IMR-90 (cell line): Measurements from ENCODE around the gene CD44. TPM values are rescaled to one million over a fixed set of nuclear protein-coding genes. Genes with fewer than 3 reads are reported as not detected.

Experiments
- ATAC-seq: fragments of 200-7000 bp; cut with Tn5 transposase; 2 replicates; pipeline ENCODE4 v1.9.1; 2020; ENCODE audit warnings: low read depth, mild to moderate bottlenecking, moderate library complexity
- BruUV-seq: library from RNA; stranded (reverse); fragments of 400-500 nt; replicated peaks from 2 replicates; lab custom pipeline; 2021; lab: Mats Ljungman, UMichigan
- CTCF ChIA-PET: fragments of 300-600 bp; formaldehyde crosslinking; extraction: SDS; loops from one replicate; lab custom pipeline; 2021; ENCODE audit warnings: antibody characterized with exemption; lab: Yijun Ruan, JAX
- POLR2A ChIA-PET: fragments of 300-600 bp; sonication (Branson Sonifier 250); formaldehyde crosslinking; loops from one replicate; lab custom pipeline; 2022; ENCODE audit warnings: antibody characterized with exemption; ENCODE audit not compliant: unreplicated experiment; lab: Charles Lee
- DNase-seq: peaks from one replicate; pipeline ENCODE4 v3.0.0; 2013
- H2AFZ ChIP-seq: replicated peaks from 2 replicates; pipeline ENCODE3; 2013; ENCODE audit warnings: low read length, mild to moderate bottlenecking; ENCODE audit not compliant: poor library complexity
- H2AK5ac ChIP-seq: 2 replicates; pipeline ENCODE4 v1.6.1; 2013; ENCODE audit warnings: low read depth, low read length, inconsistent platforms
- H2AK9ac ChIP-seq: replicated peaks from 2 replicates; pipeline ENCODE3; 2013; ENCODE audit warnings: mild to moderate bottlenecking, low read depth, low read length, moderate library complexity; ENCODE audit not compliant: poor library complexity
- H2BK120ac ChIP-seq: 2 replicates; pipeline ENCODE4 v1.6.1; 2013; ENCODE audit warnings: low read depth, low read length, inconsistent platforms
- H2BK15ac ChIP-seq: 3 replicates; pipeline ENCODE4 v1.6.1; 2013; ENCODE audit warnings: low read depth, low read length, inconsistent platforms
- H2BK20ac ChIP-seq: 2 replicates; pipeline ENCODE4 v1.6.1; 2013; ENCODE audit warnings: low read depth, mild to moderate bottlenecking, inconsistent platforms, low read length, moderate library complexity
- H2BK5ac ChIP-seq: 2 replicates; pipeline ENCODE4 v1.6.1; 2013; ENCODE audit warnings: mild to moderate bottlenecking, low read depth, low read length, inconsistent platforms; ENCODE audit not compliant: poor library complexity, severe bottlenecking
- H3K14ac ChIP-seq: replicated peaks from 2 replicates; pipeline ENCODE4 v1.6.1; 2013; ENCODE audit warnings: low read depth, low read length, inconsistent platforms
- H3K18ac ChIP-seq: 2 replicates; pipeline ENCODE4 v1.6.1; 2013; ENCODE audit warnings: low read depth, low read length, control low read depth
- H3K23ac ChIP-seq: 2 replicates; pipeline ENCODE4 v1.6.1; 2013; ENCODE audit warnings: low read depth, low read length, inconsistent platforms
- H3K27ac ChIP-seq: 2 replicates; pipeline ENCODE4 v1.5.1; 2013; ENCODE audit warnings: mild to moderate bottlenecking, control low read depth, low read length; ENCODE audit not compliant: insufficient read depth
- H3K27me3 ChIP-seq: 2 replicates; pipeline ENCODE4 v1.6.1; 2013; ENCODE audit warnings: low read length; ENCODE audit not compliant: control insufficient read depth, insufficient read depth
- H3K36me3 ChIP-seq: 2 replicates; pipeline ENCODE4 v1.6.1; 2013; ENCODE audit warnings: low read length, mixed read lengths; ENCODE audit not compliant: control insufficient read depth, insufficient read depth
- H3K4ac ChIP-seq: 2 replicates; pipeline ENCODE4 v1.6.1; 2013; ENCODE audit warnings: low read depth, low read length, inconsistent platforms
- H3K4me1 ChIP-seq: 2 replicates; pipeline ENCODE4 v1.6.1; 2013; ENCODE audit warnings: low read length, mixed read lengths; ENCODE audit not compliant: control insufficient read depth, insufficient read depth
- H3K4me2 ChIP-seq: 2 replicates; pipeline ENCODE4 v1.6.1; 2013; ENCODE audit warnings: low read depth, mild to moderate bottlenecking, control low read depth, low read length, moderate library complexity
- H3K4me3 ChIP-seq: 2 replicates; pipeline ENCODE4 v1.5.1; 2013; ENCODE audit warnings: low read depth, mild to moderate bottlenecking, control low read depth, low read length, moderate library complexity; ENCODE audit not compliant: insufficient read depth
- H3K56ac ChIP-seq: 2 replicates; pipeline ENCODE4 v1.6.1; 2013; ENCODE audit warnings: low read length, inconsistent platforms; ENCODE audit not compliant: insufficient read depth; ENCODE audit errors: extremely low read depth
- H3K79me1 ChIP-seq, 2 experiments: 2 replicates each; pipeline ENCODE4 v1.6.1; 2013; ENCODE audit warnings: low read length in 2 of 2, inconsistent platforms in 1 of 2, low read depth in 1 of 2
- H3K9ac ChIP-seq: 2 replicates; pipeline ENCODE4 v1.6.1; 2013; ENCODE audit warnings: low read depth, low read length, control low read depth
- H3K9me1 ChIP-seq: 2 replicates; pipeline ENCODE4 v1.6.1; 2013; ENCODE audit warnings: low read length, inconsistent platforms; ENCODE audit not compliant: insufficient read depth
- H3K9me3 ChIP-seq: 2 replicates; pipeline ENCODE4 v1.6.1; 2013; ENCODE audit warnings: low read length; ENCODE audit not compliant: control insufficient read depth, insufficient read depth
- H4K20me1 ChIP-seq: 2 replicates; pipeline ENCODE4 v1.6.1; 2013; ENCODE audit warnings: low read length, inconsistent platforms; ENCODE audit not compliant: insufficient read depth
- H4K5ac ChIP-seq: 2 replicates; pipeline ENCODE4 v1.6.1; 2013; ENCODE audit warnings: mild to moderate bottlenecking, low read depth, low read length, control low read depth
- H4K8ac ChIP-seq, 2 experiments: 2 replicates each; pipeline ENCODE4 v1.6.1; 2013; ENCODE audit warnings: low read depth in 2 of 2, low read length in 2 of 2, control low read depth in 1 of 2, inconsistent platforms in 1 of 2
- H4K91ac ChIP-seq: 2 replicates; pipeline ENCODE4 v1.6.1; 2013; ENCODE audit warnings: low read depth, low read length, inconsistent platforms; ENCODE audit not compliant: insufficient read depth
- MAZ ChIP-seq: IDR thresholded peaks from 2 replicates; pipeline ENCODE4 v1.6.1; 2012; ENCODE audit warnings: low read depth, mild to moderate bottlenecking, low read length, improper control_type of control experiment, moderate library complexity, borderline replicate concordance
- MXI1 ChIP-seq: IDR thresholded peaks from 2 replicates; pipeline ENCODE4 v1.6.1; 2012; ENCODE audit warnings: low read depth, mild to moderate bottlenecking, low read length, moderate library complexity, borderline replicate concordance
- NFE2L2 ChIP-seq: fragments of 150-350 bp; IDR thresholded peaks from 2 replicates; pipeline ENCODE4 v1.6.1; 2016; ENCODE audit warnings: low read depth, mild to moderate bottlenecking, low read length
- WGBS, 2 experiments: methylation state at CpG; one replicate each; pipeline versions ENCODE4 v1.1.5 to v1.1.7; 2013; ENCODE audit warnings: missing lambda C conversion rate in 2 of 2; ENCODE audit not compliant: insufficient read length in 1 of 2; ENCODE audit errors: extremely low coverage in 2 of 2; 5-methylcytosine and 5-hydroxymethylcytosine counted together
- dilution Hi-C: fragments of 300-500 bp; cut with HindIII; formaldehyde crosslinking; loops from one replicate; pipeline ENCODE4 v1.14.3; 2018; ENCODE audit warnings: low sequenced_read_pairs; ENCODE audit not compliant: unreplicated experiment
- in situ Hi-C: fragments of 300-500 bp; cut with MboI; formaldehyde crosslinking; loops from 3 replicates; pipeline ENCODE4 v1.14.3; 2019; ENCODE audit warnings: low sequenced_read_pairs, inconsistent platforms, mixed read lengths
- intact Hi-C: fragments of 100-400 bp; cut with micrococcal nuclease; formaldehyde crosslinking; loops from 2 replicates; pipeline ENCODE4 v1.10.0; 2022
- polyA plus RNA-seq, 3 experiments: library from polyadenylated mRNA; depleted of rRNA; stranded (reverse); fragments of >200 nt; gene quantifications; 2 replicates each; pipeline ENCODE4 v1.2.3, GENCODE V29; 2012; ENCODE audit warnings: low replicate concordance in 1 of 3
- total RNA-seq: library from RNA; depleted of rRNA; stranded (reverse); fragments of >200 nt; gene quantifications from 2 replicates; pipeline ENCODE4 v1.2.3, GENCODE V29; 2012
- TF ChIP-seq, protein P1 (sequence below): fragments of 150-350 bp; IDR thresholded peaks from 2 replicates; pipeline ENCODE4 v1.6.1; 2016; ENCODE audit warnings: low read depth, mild to moderate bottlenecking, low read length, moderate library complexity, borderline replicate concordance

Gene CD44
- total and polyA plus RNA-seq, 2 of the 4 experiments (the other 2 are of a cell fraction), result 357 to 947 TPM

DNA sequence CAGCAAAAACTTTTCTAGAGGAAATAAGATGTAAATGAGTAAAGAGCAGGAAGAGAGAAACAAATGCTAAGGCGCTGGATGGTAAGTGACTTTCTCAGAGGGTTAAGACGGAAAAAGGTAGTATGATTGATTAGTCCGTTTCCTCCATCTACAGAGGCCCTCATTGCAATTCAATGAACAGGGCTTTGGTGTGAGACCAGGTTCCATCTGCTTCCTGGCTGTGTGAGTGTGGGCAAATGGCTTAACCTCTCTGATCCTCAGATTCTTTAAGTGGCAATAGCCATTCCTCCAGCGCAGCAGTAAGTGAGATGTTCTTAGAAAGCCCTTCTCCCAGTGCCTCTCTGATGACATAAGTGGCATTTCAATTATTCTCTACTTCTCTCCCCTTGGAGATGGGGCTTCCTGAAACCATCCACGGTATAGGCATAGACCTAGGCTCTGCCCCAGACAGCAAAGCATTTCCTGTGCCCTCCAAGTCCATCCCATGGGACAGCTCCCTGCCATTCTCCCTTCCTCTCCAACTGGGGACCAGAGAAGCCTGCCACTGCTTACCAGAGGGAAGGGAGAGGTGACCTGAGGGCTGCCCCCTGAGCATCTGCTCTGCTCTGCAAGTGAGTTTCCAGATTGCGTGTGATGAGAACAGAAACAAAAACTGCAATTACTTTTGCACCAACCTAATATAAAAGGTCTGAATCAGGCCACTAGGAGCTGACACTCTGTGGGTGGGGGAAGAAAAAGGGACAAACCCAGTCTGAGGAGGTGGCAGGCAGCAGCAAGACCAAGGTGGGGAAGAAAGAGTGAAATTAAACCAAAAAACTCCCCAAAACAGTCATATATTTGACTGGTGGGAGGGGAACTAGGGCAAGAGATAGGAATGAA, 12.7 kb upstream of the CD44 start:
- Histone ChIP-seq H4K91ac (no peak overlapping the region), H3K56ac (no peak overlapping the region), H2AK9ac (no peak overlapping the region), H2BK15ac (peak overlapping the region; percentile 11; the same call in 1 of the 3 replicates), H4K5ac (no peak overlapping the region), H3K9ac (no peak overlapping the region), H3K23ac (no peak overlapping the region), H4K20me1 (no peaks in the 10 kb centered on the region), H3K27me3 (no peaks in the 10 kb centered on the region; the same call in none of the 2 replicates), H3K9me3 (no peaks in the 10 kb centered on the region), H3K4me1 (no peaks in the 10 kb centered on the region), H3K36me3 (no peaks in the 10 kb centered on the region), H3K18ac (no peak overlapping the region), H3K4ac (no peak overlapping the region), H3K27ac (no peak overlapping the region), H2AFZ (no peak overlapping the region), H2BK120ac (no peak overlapping the region), H3K4me3 (no peak overlapping the region), H3K14ac (no peak overlapping the region), H3K4me2 (no peak overlapping the region), H3K79me1 (no peaks in the 10 kb centered on the region), H3K9me1 (no peaks in the 10 kb centered on the region), H2AK5ac (no peak overlapping the region), H2BK5ac (no peak overlapping the region), H2BK20ac (no peak overlapping the region), H4K8ac (no peak overlapping the region)
- ATAC-seq, result no peak
- BruUV-seq, result no TSS peak
- intact Hi-C loops, result no loop called here
- no peak for DNase-seq
- WGBS, 2 experiments, result no CpG with 5 or more reads among the region's 6 CpGs
- in situ Hi-C loops, result no loop called here
- POLR2A ChIA-PET, result no interaction called here
- TF ChIP-seq, protein P1, sequence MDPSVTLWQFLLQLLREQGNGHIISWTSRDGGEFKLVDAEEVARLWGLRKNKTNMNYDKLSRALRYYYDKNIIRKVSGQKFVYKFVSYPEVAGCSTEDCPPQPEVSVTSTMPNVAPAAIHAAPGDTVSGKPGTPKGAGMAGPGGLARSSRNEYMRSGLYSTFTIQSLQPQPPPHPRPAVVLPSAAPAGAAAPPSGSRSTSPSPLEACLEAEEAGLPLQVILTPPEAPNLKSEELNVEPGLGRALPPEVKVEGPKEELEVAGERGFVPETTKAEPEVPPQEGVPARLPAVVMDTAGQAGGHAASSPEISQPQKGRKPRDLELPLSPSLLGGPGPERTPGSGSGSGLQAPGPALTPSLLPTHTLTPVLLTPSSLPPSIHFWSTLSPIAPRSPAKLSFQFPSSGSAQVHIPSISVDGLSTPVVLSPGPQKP, result no peak
- TF ChIP-seq MAZ, result no peak
- no peak for TF ChIP-seq MXI1
- no peak for TF ChIP-seq NFE2L2
- CTCF ChIA-PET, result interaction anchor here (0.7 kb wide), 2 partner anchors 157 to 334 kb away, joined by 3 read pairs; no protein-coding TSS in a partner anchor
- dilution Hi-C loops, result no loop called here
